Measurements from ENCODE around the gene UNC50.
A peak's percentile ranks its signal among the peaks of the same experiment; 100 is the strongest.
"Not testable (repeated sequence)": the region's sequence is repeated elsewhere in the genome, so short reads cannot be mapped to it uniquely, and the experiment has no call there.

Gene UNC50

GRCh38 chr2:98615481-98615880 is 7.1 kb downstream of the UNC50 start:
- no peak for DNase-seq

- DNase-seq, result no peak
These were observed 8.8 kb downstream of the UNC50 start for GRCh38 chr2:98617149-98617548.

- no peak for DNase-seq
These were observed 15.3 kb downstream of the UNC50 start for GRCh38 chr2:98623657-98624056.

- DNase-seq, result no peak
These were observed 24.0 kb downstream of the UNC50 start for GRCh38 chr2:98632351-98632750.

- DNase-seq, result peak; percentile 66 to 71
These were observed 26.2 kb downstream of the UNC50 start for GRCh38 chr2:98634406-98635092.

GRCh38 chr2:98637401-98638147 is 29.2 kb downstream of the UNC50 start:
- DNase-seq, result peak; percentile 54 to 65

GRCh38 chr2:98643496-98644100 is 35.2 kb downstream of the UNC50 start:
- DNase-seq, result no peak

- DNase-seq, result no peak
These were observed 39.2 kb downstream of the UNC50 start for GRCh38 chr2:98647636-98648035.

GRCh38 chr2:98648451-98648850 is 40.1 kb downstream of the UNC50 start:
- no peak for DNase-seq

GRCh38 chr2:98649135-98649991 is 41.0 kb downstream of the UNC50 start:
- DNase-seq, result peak; percentile 86 to 87

GRCh38 chr2:98649992-98650375 is 41.6 kb downstream of the UNC50 start:
- DNase-seq, result no peak

- no peak for DNase-seq
These were observed 42.6 kb downstream of the UNC50 start for GRCh38 chr2:98650998-98651397.

GRCh38 chr2:98654699-98655495 is 46.5 kb downstream of the UNC50 start:
- no peak for DNase-seq

GRCh38 chr2:98656800-98657199 is 48.4 kb downstream of the UNC50 start:
- DNase-seq, result no peak

- DNase-seq, result peak; percentile 64 to 68
These were observed 50.6 kb downstream of the UNC50 start for GRCh38 chr2:98658816-98659490.

GRCh38 chr2:98659491-98659840 is 51.1 kb downstream of the UNC50 start:
- not testable (repeated sequence) for DNase-seq

GRCh38 chr2:98663511-98664090 is 55.2 kb downstream of the UNC50 start:
- DNase-seq, result peak; percentile 43 to 45

- DNase-seq, result peak in 1 of 2 experiments; percentile 44
These were observed 55.9 kb downstream of the UNC50 start for GRCh38 chr2:98664323-98664722.

- DNase-seq, result no peak
These were observed 57.3 kb downstream of the UNC50 start for GRCh38 chr2:98665677-98666076.
